K562 (cell line): ENCODE data around the gene USF2. TPM values are rescaled to one million over a fixed set of nuclear protein-coding genes. Genes with fewer than 3 reads are reported as not detected.

Experiments
- ESRRA ChIP-seq: fragments of 450-650 bp; IDR thresholded peaks from 2 replicates; pipeline ENCODE4 v1.6.1; 2014; ENCODE audit warnings: low read depth, mild to moderate bottlenecking, moderate library complexity, borderline replicate concordance
- FIP1L1 ChIP-seq: fragments of 200-400 bp; formaldehyde crosslinking; IDR thresholded peaks from 2 replicates; pipeline ENCODE4 v1.6.1; 2018; ENCODE audit warnings: mild to moderate bottlenecking, low read depth, low read length; ENCODE audit not compliant: poor library complexity, severe bottlenecking
- FOXM1 ChIP-seq, 2 experiments: fragments of 450-650 bp in 1 of 2; sonication (generic) in 1 of 2; formaldehyde crosslinking in 1 of 2; IDR thresholded peaks; 2 replicates each; pipeline versions ENCODE4 v1.6.1 to v1.9.0; 2017 to 2022; ENCODE audit warnings: low read depth in 2 of 2, mild to moderate bottlenecking in 2 of 2, missing genetic modification reagents in 1 of 2, moderate library complexity in 1 of 2
- SMARCC2 ChIP-seq: fragments of 450-650 bp; IDR thresholded peaks from 2 replicates; pipeline ENCODE4 v1.6.1; 2017; ENCODE audit warnings: antibody characterized with exemption, moderate library complexity, mild to moderate bottlenecking, low read depth
- polyA plus RNA-seq, 8 experiments: library from polyadenylated mRNA; depleted of rRNA in 4 of 8; stranded (reverse) in 5 of 8; unstranded in 3 of 8; fragments of >200 nt; fragmentation: Nextera tagmentation in 2 of 8; fragmentation: Illumina TruSeq in 1 of 8; extraction: Ambion mirVana in 2 of 8; extraction: Trizol in 1 of 8; gene quantifications; 2 replicates each; pipeline versions ENCODE4 v1.2.1 to v1.2.3, GENCODE V29; 2011 to 2014; ENCODE audit warnings: inconsistent platforms in 1 of 8, missing spikeins in 1 of 8
- total RNA-seq, 7 experiments: library from RNA; depleted of rRNA in 6 of 7; stranded (reverse); fragments of >200 nt in 6 of 7; fragmentation: Illumina TruSeq in 2 of 7; extraction: Trizol in 2 of 7; gene quantifications; 2 replicates each; pipeline versions ENCODE4 v1.2.1 to v1.2.3, GENCODE V29; 2011 to 2021; ENCODE audit warnings: low replicate concordance in 1 of 7
- TF ChIP-seq, protein P1 (sequence below): fragments of 200-800 bp; sonication (Bioruptor generic); IDR thresholded peaks from 2 replicates; pipeline ENCODE4 v1.6.1; 2017; ENCODE audit warnings: missing genetic modification characterization, missing compliant biosample characterization
- TF ChIP-seq, protein P2 (sequence below), 2 experiments: fragments of 150-350 bp in 1 of 2; IDR thresholded peaks; 2 replicates each; pipeline ENCODE4 v1.6.1; 2012 to 2016; ENCODE audit warnings: low read depth in 2 of 2, low read length in 2 of 2, mild to moderate bottlenecking in 1 of 2, moderate library complexity in 1 of 2
- TF ChIP-seq, protein P3 (sequence below): fragments of 450-650 bp; IDR thresholded peaks from 2 replicates; pipeline ENCODE4 v1.6.1; 2016; ENCODE audit warnings: mild to moderate bottlenecking, moderate library complexity

Gene USF2
- total and polyA plus RNA-seq, 9 of the 15 experiments (the other 6 are each of a cell fraction or from before 2014, with no cell fraction given), result 0.27 to 93.7 (median 58.4) TPM

DNA sequence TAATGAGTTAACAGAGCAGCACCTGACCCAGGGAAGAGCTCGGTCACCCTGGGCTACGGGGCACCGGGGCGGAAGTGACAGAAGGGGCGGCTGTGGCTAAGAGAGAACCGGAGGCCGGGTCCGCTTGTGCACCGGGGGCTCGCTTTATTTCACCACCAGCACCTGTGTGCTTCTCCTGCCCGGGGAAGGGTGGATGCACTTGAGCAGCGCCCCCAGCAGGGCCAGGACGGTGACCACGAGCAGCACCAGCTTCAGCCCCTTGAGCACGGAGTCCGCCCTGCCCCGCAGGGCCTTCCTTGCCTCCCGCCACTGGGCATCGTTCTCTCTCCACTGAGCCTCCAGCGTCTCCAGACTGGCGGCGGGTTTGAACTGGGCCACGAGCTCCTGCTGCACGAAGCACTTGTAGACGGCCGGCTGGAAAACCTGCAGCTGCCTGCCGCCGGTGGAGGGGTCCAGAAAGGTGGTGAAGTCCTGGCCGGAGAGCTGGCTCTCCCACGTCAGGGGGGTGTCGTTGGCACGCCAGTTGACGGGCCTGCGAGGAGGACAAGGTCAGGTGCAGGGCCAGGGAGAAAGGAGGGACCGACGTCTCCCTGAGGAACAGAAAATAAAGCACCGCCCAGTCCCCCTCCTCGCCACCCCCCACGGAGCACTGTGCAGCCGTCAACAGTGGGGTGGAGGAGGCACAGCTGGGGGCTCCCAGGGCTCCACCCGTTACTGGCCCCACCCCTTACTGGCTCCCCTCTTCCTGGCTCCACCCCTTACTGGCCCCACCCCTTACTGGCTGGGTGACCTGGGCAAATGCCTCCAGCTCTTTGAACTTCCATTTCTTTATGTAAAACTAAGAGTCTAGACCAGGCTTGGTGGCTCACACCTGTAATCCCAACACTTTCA lies 43.8 kb upstream of the USF2 start (continued):
- TF ChIP-seq FIP1L1 (peak; percentile 41), SMARCC2 (no peak), FOXM1 (IDR thresholded peaks at IDR 0.05; ENCODE audit: low read depth) (no peak), FOXM1 (CRISPR knock-in tag; IDR thresholded peaks at IDR 0.05; ENCODE audit: low read depth) (no peak), ESRRA (no peak)
- TF ChIP-seq, protein P1, sequence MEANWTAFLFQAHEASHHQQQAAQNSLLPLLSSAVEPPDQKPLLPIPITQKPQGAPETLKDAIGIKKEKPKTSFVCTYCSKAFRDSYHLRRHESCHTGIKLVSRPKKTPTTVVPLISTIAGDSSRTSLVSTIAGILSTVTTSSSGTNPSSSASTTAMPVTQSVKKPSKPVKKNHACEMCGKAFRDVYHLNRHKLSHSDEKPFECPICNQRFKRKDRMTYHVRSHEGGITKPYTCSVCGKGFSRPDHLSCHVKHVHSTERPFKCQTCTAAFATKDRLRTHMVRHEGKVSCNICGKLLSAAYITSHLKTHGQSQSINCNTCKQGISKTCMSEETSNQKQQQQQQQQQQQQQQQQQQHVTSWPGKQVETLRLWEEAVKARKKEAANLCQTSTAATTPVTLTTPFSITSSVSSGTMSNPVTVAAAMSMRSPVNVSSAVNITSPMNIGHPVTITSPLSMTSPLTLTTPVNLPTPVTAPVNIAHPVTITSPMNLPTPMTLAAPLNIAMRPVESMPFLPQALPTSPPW (CRISPR knock-in tag), result peak; percentile 85
- TF ChIP-seq, protein P2, sequence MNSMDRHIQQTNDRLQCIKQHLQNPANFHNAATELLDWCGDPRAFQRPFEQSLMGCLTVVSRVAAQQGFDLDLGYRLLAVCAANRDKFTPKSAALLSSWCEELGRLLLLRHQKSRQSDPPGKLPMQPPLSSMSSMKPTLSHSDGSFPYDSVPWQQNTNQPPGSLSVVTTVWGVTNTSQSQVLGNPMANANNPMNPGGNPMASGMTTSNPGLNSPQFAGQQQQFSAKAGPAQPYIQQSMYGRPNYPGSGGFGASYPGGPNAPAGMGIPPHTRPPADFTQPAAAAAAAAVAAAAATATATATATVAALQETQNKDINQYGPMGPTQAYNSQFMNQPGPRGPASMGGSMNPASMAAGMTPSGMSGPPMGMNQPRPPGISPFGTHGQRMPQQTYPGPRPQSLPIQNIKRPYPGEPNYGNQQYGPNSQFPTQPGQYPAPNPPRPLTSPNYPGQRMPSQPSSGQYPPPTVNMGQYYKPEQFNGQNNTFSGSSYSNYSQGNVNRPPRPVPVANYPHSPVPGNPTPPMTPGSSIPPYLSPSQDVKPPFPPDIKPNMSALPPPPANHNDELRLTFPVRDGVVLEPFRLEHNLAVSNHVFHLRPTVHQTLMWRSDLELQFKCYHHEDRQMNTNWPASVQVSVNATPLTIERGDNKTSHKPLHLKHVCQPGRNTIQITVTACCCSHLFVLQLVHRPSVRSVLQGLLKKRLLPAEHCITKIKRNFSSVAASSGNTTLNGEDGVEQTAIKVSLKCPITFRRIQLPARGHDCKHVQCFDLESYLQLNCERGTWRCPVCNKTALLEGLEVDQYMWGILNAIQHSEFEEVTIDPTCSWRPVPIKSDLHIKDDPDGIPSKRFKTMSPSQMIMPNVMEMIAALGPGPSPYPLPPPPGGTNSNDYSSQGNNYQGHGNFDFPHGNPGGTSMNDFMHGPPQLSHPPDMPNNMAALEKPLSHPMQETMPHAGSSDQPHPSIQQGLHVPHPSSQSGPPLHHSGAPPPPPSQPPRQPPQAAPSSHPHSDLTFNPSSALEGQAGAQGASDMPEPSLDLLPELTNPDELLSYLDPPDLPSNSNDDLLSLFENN (IDR thresholded peaks at IDR 0.05; ENCODE audit: low read depth in 2 of 2, low read length in 2 of 2), result 0 out of 4 replicates have a peak, but pooled peaks of 1 of the 2 experiments have one; percentile 20
- TF ChIP-seq, protein P3, sequence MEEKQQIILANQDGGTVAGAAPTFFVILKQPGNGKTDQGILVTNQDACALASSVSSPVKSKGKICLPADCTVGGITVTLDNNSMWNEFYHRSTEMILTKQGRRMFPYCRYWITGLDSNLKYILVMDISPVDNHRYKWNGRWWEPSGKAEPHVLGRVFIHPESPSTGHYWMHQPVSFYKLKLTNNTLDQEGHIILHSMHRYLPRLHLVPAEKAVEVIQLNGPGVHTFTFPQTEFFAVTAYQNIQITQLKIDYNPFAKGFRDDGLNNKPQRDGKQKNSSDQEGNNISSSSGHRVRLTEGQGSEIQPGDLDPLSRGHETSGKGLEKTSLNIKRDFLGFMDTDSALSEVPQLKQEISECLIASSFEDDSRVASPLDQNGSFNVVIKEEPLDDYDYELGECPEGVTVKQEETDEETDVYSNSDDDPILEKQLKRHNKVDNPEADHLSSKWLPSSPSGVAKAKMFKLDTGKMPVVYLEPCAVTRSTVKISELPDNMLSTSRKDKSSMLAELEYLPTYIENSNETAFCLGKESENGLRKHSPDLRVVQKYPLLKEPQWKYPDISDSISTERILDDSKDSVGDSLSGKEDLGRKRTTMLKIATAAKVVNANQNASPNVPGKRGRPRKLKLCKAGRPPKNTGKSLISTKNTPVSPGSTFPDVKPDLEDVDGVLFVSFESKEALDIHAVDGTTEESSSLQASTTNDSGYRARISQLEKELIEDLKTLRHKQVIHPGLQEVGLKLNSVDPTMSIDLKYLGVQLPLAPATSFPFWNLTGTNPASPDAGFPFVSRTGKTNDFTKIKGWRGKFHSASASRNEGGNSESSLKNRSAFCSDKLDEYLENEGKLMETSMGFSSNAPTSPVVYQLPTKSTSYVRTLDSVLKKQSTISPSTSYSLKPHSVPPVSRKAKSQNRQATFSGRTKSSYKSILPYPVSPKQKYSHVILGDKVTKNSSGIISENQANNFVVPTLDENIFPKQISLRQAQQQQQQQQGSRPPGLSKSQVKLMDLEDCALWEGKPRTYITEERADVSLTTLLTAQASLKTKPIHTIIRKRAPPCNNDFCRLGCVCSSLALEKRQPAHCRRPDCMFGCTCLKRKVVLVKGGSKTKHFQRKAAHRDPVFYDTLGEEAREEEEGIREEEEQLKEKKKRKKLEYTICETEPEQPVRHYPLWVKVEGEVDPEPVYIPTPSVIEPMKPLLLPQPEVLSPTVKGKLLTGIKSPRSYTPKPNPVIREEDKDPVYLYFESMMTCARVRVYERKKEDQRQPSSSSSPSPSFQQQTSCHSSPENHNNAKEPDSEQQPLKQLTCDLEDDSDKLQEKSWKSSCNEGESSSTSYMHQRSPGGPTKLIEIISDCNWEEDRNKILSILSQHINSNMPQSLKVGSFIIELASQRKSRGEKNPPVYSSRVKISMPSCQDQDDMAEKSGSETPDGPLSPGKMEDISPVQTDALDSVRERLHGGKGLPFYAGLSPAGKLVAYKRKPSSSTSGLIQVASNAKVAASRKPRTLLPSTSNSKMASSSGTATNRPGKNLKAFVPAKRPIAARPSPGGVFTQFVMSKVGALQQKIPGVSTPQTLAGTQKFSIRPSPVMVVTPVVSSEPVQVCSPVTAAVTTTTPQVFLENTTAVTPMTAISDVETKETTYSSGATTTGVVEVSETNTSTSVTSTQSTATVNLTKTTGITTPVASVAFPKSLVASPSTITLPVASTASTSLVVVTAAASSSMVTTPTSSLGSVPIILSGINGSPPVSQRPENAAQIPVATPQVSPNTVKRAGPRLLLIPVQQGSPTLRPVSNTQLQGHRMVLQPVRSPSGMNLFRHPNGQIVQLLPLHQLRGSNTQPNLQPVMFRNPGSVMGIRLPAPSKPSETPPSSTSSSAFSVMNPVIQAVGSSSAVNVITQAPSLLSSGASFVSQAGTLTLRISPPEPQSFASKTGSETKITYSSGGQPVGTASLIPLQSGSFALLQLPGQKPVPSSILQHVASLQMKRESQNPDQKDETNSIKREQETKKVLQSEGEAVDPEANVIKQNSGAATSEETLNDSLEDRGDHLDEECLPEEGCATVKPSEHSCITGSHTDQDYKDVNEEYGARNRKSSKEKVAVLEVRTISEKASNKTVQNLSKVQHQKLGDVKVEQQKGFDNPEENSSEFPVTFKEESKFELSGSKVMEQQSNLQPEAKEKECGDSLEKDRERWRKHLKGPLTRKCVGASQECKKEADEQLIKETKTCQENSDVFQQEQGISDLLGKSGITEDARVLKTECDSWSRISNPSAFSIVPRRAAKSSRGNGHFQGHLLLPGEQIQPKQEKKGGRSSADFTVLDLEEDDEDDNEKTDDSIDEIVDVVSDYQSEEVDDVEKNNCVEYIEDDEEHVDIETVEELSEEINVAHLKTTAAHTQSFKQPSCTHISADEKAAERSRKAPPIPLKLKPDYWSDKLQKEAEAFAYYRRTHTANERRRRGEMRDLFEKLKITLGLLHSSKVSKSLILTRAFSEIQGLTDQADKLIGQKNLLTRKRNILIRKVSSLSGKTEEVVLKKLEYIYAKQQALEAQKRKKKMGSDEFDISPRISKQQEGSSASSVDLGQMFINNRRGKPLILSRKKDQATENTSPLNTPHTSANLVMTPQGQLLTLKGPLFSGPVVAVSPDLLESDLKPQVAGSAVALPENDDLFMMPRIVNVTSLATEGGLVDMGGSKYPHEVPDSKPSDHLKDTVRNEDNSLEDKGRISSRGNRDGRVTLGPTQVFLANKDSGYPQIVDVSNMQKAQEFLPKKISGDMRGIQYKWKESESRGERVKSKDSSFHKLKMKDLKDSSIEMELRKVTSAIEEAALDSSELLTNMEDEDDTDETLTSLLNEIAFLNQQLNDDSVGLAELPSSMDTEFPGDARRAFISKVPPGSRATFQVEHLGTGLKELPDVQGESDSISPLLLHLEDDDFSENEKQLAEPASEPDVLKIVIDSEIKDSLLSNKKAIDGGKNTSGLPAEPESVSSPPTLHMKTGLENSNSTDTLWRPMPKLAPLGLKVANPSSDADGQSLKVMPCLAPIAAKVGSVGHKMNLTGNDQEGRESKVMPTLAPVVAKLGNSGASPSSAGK, result peak; percentile 82
